Measurements from ENCODE around the gene NOMO2. TPM values are rescaled to one million over a fixed set of nuclear protein-coding genes. Genes with fewer than 3 reads are reported as not detected.
"Not testable (repeated sequence)": the region's sequence is repeated elsewhere in the genome, so short reads cannot be mapped to it uniquely, and the experiment has no call there.

The NOMO2 gene
- total and polyA plus RNA-seq, 5 donors from 2014 or later: 77.6 to 126 (median 91.4) TPM

- no peak for ATAC-seq (ENCODE audit: low read depth in 2 of 2)
- no peaks in the 10 kb centered on the region for H3K36me3 Mint-ChIP-seq
- Histone ChIP-seq H3K4me1 (ENCODE audit: control insufficient read depth, insufficient read depth, low read length, poor library complexity, severe bottlenecking) (no peaks in the 10 kb centered on the region), H3K27me3 (ENCODE audit: control insufficient read depth, insufficient read depth, low read length) (no peaks in the 10 kb centered on the region), H3K36me3 (ENCODE audit: control insufficient read depth, insufficient read depth, low read length) (no peaks in the 10 kb centered on the region), H3K27ac (ENCODE audit: insufficient read depth, low read length, poor library complexity, severe bottlenecking) (no peak overlapping the region), H3K9me3 (ENCODE audit: control insufficient read depth in 2 of 2, low read length in 2 of 2) (no peaks in the 10 kb centered on the region), H3K4me3 (ENCODE audit: low read depth, low read length) (no peak overlapping the region)
- H3K27me3 Mint-ChIP-seq: no peaks in the 10 kb centered on the region
- no peak overlapping the region for H3K4me3 Mint-ChIP-seq
- no peak overlapping the region for H3K27ac Mint-ChIP-seq
- no peaks in the 10 kb centered on the region for H3K9me3 Mint-ChIP-seq
- H3K4me1 Mint-ChIP-seq: no peaks in the 10 kb centered on the region
- DNase-seq: no peak
Observed at GRCh38 chr16:18582902-18583301, 21.0 kb upstream of the NOMO2 start.

- not testable (repeated sequence) for H3K27ac ChIP-seq (ENCODE audit: insufficient read depth, low read length, poor library complexity, severe bottlenecking); H3K9me3 Mint-ChIP-seq; ATAC-seq (ENCODE audit: low read depth in 2 of 2); H3K36me3 Mint-ChIP-seq; DNase-seq; H3K4me3 Mint-ChIP-seq; H3K36me3 ChIP-seq (ENCODE audit: control insufficient read depth, insufficient read depth, low read length); H3K9me3 ChIP-seq (ENCODE audit: control insufficient read depth in 2 of 2, low read length in 2 of 2); H3K27me3 ChIP-seq (ENCODE audit: control insufficient read depth, insufficient read depth, low read length); H3K4me1 Mint-ChIP-seq; H3K4me1 ChIP-seq (ENCODE audit: control insufficient read depth, insufficient read depth, low read length, poor library complexity, severe bottlenecking); H3K27me3 Mint-ChIP-seq; H3K27ac Mint-ChIP-seq; H3K4me3 ChIP-seq (ENCODE audit: low read depth, low read length)
Observed at GRCh38 chr16:18580396-18580795, 18.5 kb upstream of the NOMO2 start.

GRCh38 chr16:18579261-18579660 lies 17.4 kb upstream of the NOMO2 start:
- H3K4me3 ChIP-seq (ENCODE audit: low read depth, low read length); DNase-seq; H3K27ac ChIP-seq (ENCODE audit: insufficient read depth, low read length, poor library complexity, severe bottlenecking); H3K27ac Mint-ChIP-seq; ATAC-seq (ENCODE audit: low read depth in 2 of 2); H3K4me1 ChIP-seq (ENCODE audit: control insufficient read depth, insufficient read depth, low read length, poor library complexity, severe bottlenecking); H3K27me3 Mint-ChIP-seq; H3K36me3 Mint-ChIP-seq; H3K9me3 ChIP-seq (ENCODE audit: control insufficient read depth in 2 of 2, low read length in 2 of 2); H3K9me3 Mint-ChIP-seq; H3K4me3 Mint-ChIP-seq; H3K27me3 ChIP-seq (ENCODE audit: control insufficient read depth, insufficient read depth, low read length); H3K36me3 ChIP-seq (ENCODE audit: control insufficient read depth, insufficient read depth, low read length); H3K4me1 Mint-ChIP-seq: not testable (repeated sequence)

DNA sequence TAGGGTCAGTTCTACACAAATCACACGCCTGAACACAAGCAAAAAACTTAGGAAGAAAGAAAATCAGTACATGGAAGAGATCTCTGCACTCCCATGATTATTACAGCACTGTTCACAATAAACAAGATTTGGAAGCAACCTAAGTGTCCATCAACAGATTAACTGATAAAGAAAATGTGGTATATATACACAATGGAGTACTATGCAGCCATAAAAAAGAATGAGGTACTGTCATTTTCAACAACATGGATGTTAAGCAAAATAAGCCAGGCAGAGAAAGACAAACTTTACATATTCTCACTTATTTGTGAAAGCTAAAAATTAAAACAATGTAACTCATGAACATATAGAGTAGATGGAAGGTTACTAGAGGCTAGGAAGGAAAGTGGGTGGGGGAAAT lies 16.0 kb upstream of the NOMO2 start:
- H3K4me1 Mint-ChIP-seq; H3K4me3 ChIP-seq (ENCODE audit: low read depth, low read length); H3K27ac Mint-ChIP-seq; H3K4me1 ChIP-seq (ENCODE audit: control insufficient read depth, insufficient read depth, low read length, poor library complexity, severe bottlenecking); H3K27ac ChIP-seq (ENCODE audit: insufficient read depth, low read length, poor library complexity, severe bottlenecking); H3K36me3 Mint-ChIP-seq; H3K27me3 ChIP-seq (ENCODE audit: control insufficient read depth, insufficient read depth, low read length); H3K4me3 Mint-ChIP-seq; H3K27me3 Mint-ChIP-seq; H3K36me3 ChIP-seq (ENCODE audit: control insufficient read depth, insufficient read depth, low read length); H3K9me3 ChIP-seq (ENCODE audit: control insufficient read depth in 2 of 2, low read length in 2 of 2); DNase-seq; H3K9me3 Mint-ChIP-seq; ATAC-seq (ENCODE audit: low read depth in 2 of 2): not testable (repeated sequence)

DNA sequence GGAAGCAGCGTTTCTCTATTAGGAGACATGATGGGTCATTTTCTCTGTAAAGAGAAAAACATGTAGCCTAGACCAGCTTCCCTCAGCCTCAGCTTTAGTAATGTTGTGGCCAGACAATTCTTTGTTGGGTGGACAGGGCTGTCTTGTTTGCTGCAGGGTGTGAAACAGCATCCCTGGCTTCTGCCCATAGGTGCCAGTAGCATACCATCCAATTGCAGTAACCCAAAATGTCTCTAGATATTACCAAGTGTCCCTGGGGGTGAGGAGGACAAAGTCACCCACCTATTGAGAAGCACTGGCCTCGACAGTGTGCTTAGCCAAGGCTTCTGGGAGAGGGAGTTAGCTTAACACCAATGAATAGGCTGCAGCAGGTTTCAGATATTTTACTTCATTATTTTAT lies 14.0 kb upstream of the NOMO2 start:
- not testable (repeated sequence) for H3K9me3 ChIP-seq (ENCODE audit: control insufficient read depth in 2 of 2, low read length in 2 of 2); H3K9me3 Mint-ChIP-seq; H3K36me3 ChIP-seq (ENCODE audit: control insufficient read depth, insufficient read depth, low read length); ATAC-seq (ENCODE audit: low read depth in 2 of 2); H3K36me3 Mint-ChIP-seq; H3K4me1 Mint-ChIP-seq; H3K27me3 ChIP-seq (ENCODE audit: control insufficient read depth, insufficient read depth, low read length); H3K27me3 Mint-ChIP-seq; H3K27ac ChIP-seq (ENCODE audit: insufficient read depth, low read length, poor library complexity, severe bottlenecking); H3K4me3 Mint-ChIP-seq; H3K27ac Mint-ChIP-seq; DNase-seq; H3K4me1 ChIP-seq (ENCODE audit: control insufficient read depth, insufficient read depth, low read length, poor library complexity, severe bottlenecking); H3K4me3 ChIP-seq (ENCODE audit: low read depth, low read length)

DNA sequence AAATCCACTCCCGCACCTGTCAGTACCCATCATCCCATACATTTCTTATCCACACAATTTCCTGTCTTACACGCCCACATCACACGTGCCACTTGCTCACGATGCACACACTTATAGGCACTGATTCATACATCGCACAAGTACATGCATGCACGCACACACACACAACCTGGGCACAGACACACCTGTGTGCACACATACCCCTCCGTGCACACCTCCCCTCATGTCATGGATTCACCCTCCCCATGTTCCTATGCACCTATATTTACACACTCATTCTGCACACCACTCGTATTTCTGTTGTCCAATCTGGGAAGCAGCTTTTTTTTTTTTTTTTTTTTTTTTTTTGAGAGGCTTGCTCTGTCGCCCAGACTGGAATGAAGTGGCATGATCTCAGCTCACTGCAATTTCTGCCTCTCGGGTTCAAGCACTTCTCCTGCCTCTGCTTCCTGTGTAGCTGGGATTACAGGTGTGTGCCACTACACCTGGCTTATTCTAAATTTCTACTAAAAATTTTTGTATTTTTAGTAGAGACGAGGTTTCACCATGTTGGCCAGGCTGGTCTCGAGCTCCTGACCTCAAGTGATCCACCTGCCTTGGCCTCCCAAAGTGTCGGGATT lies 13.5 kb upstream of the NOMO2 start:
- H3K4me3 ChIP-seq (ENCODE audit: low read depth, low read length); ATAC-seq (ENCODE audit: low read depth in 2 of 2); DNase-seq; H3K36me3 Mint-ChIP-seq; H3K4me3 Mint-ChIP-seq; H3K27me3 ChIP-seq (ENCODE audit: control insufficient read depth, insufficient read depth, low read length); H3K4me1 ChIP-seq (ENCODE audit: control insufficient read depth, insufficient read depth, low read length, poor library complexity, severe bottlenecking); H3K27ac Mint-ChIP-seq; H3K27me3 Mint-ChIP-seq; H3K36me3 ChIP-seq (ENCODE audit: control insufficient read depth, insufficient read depth, low read length); H3K9me3 ChIP-seq (ENCODE audit: control insufficient read depth in 2 of 2, low read length in 2 of 2); H3K4me1 Mint-ChIP-seq; H3K9me3 Mint-ChIP-seq; H3K27ac ChIP-seq (ENCODE audit: insufficient read depth, low read length, poor library complexity, severe bottlenecking): not testable (repeated sequence)

GRCh38 chr16:18573887-18574286 lies 12.0 kb upstream of the NOMO2 start:
- not testable (repeated sequence) for H3K4me3 ChIP-seq (ENCODE audit: low read depth, low read length); H3K9me3 Mint-ChIP-seq; H3K27me3 Mint-ChIP-seq; H3K36me3 ChIP-seq (ENCODE audit: control insufficient read depth, insufficient read depth, low read length); H3K27ac ChIP-seq (ENCODE audit: insufficient read depth, low read length, poor library complexity, severe bottlenecking); H3K27me3 ChIP-seq (ENCODE audit: control insufficient read depth, insufficient read depth, low read length); H3K27ac Mint-ChIP-seq; H3K9me3 ChIP-seq (ENCODE audit: control insufficient read depth in 2 of 2, low read length in 2 of 2); H3K4me1 Mint-ChIP-seq; H3K4me1 ChIP-seq (ENCODE audit: control insufficient read depth, insufficient read depth, low read length, poor library complexity, severe bottlenecking); H3K4me3 Mint-ChIP-seq; ATAC-seq (ENCODE audit: low read depth in 2 of 2); H3K36me3 Mint-ChIP-seq; DNase-seq

DNA sequence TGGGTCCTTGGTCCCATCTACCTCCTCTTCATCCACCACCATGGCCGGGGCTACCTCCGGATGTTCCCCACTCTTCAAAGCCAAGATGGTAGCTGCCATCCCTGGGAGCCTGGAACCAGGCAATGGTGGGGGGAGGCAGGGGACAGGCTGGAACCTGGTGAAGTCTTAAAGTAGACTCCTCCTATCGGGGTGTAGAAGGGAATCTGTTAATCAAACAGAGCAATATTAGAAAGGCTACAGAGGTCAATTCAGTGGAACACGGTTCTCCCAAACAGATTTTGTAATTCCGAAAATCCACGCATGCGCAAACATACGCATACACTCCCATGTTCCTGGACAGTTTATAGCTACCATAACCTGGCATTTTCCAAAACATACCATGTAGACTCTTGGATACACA lies 11.1 kb upstream of the NOMO2 start:
- H3K4me3 ChIP-seq (ENCODE audit: low read depth, low read length); H3K27me3 Mint-ChIP-seq; H3K27ac Mint-ChIP-seq; H3K9me3 ChIP-seq (ENCODE audit: control insufficient read depth in 2 of 2, low read length in 2 of 2); H3K4me1 Mint-ChIP-seq; H3K27ac ChIP-seq (ENCODE audit: insufficient read depth, low read length, poor library complexity, severe bottlenecking); ATAC-seq (ENCODE audit: low read depth in 2 of 2); H3K4me3 Mint-ChIP-seq; H3K9me3 Mint-ChIP-seq; H3K36me3 Mint-ChIP-seq; H3K36me3 ChIP-seq (ENCODE audit: control insufficient read depth, insufficient read depth, low read length); H3K27me3 ChIP-seq (ENCODE audit: control insufficient read depth, insufficient read depth, low read length); H3K4me1 ChIP-seq (ENCODE audit: control insufficient read depth, insufficient read depth, low read length, poor library complexity, severe bottlenecking); DNase-seq: not testable (repeated sequence)

Measured in CD4-positive, CD25-positive, alpha-beta regulatory T cell (primary cell).